Neural progenitor cell (in vitro differentiated cells): ENCODE data around the gene LEPR. TPM values are rescaled to one million over a fixed set of nuclear protein-coding genes. Genes with fewer than 3 reads are reported as not detected.

Experiments used
- DNase-seq: peaks from one replicate; pipeline ENCODE4 v3.0.0-alpha.2; 2016; ENCODE audit warnings: low spot score
- H2AFZ ChIP-seq: fragments of 200-600 bp; sonication (generic); replicated peaks from 2 replicates; pipeline ENCODE4 v1.6.1; 2016; ENCODE audit warnings: antibody characterized with exemption
- H3F3A ChIP-seq: fragments of 200-600 bp; sonication (generic); 2 replicates; pipeline ENCODE4 v1.6.1; 2016; ENCODE audit warnings: antibody characterized with exemption, low read depth
- H3K27ac ChIP-seq: fragments of 200-600 bp; sonication (generic); 2 replicates; pipeline ENCODE4 v1.5.1; 2016; ENCODE audit warnings: mild to moderate bottlenecking
- H3K27me3 ChIP-seq: fragments of 200-600 bp; sonication (generic); 2 replicates; pipeline ENCODE4 v1.6.1; 2016; ENCODE audit warnings: mild to moderate bottlenecking, moderate library complexity
- H3K36me3 ChIP-seq: fragments of 200-600 bp; sonication (generic); 2 replicates; pipeline ENCODE4 v1.5.1; 2016
- H3K4me1 ChIP-seq: fragments of 200-600 bp; sonication (generic); 2 replicates; pipeline ENCODE4 v1.6.1; 2016; ENCODE audit warnings: mixed run types
- H3K4me2 ChIP-seq: fragments of 200-600 bp; sonication (generic); 2 replicates; pipeline ENCODE4 v1.6.1; 2016
- H3K4me3 ChIP-seq: fragments of 200-600 bp; sonication (generic); 2 replicates; pipeline ENCODE4 v1.5.1; 2016
- H3K79me2 ChIP-seq: fragments of 200-600 bp; sonication (generic); 2 replicates; pipeline ENCODE4 v1.6.1; 2016; ENCODE audit warnings: low read depth
- H3K9ac ChIP-seq: fragments of 200-600 bp; sonication (generic); 2 replicates; pipeline ENCODE4 v1.6.1; 2016
- H3K9me3 ChIP-seq: fragments of 200-600 bp; sonication (generic); 2 replicates; pipeline ENCODE4 v1.5.1; 2016; ENCODE audit warnings: low read depth
- H4K20me1 ChIP-seq: fragments of 200-600 bp; sonication (generic); 2 replicates; pipeline ENCODE4 v1.6.1; 2016; ENCODE audit warnings: low read depth
- H3K27ac Mint-ChIP-seq: 3 replicates; pipeline ENCODE4 v1.8.0; 2021; ENCODE audit warnings: mixed read lengths
- H3K27me3 Mint-ChIP-seq: 2 replicates; pipeline ENCODE4 v1.8.0; 2022; ENCODE audit warnings: low read depth, mild to moderate bottlenecking, inconsistent platforms, moderate library complexity, mixed read lengths; ENCODE audit not compliant: insufficient read depth
- H3K36me3 Mint-ChIP-seq: 3 replicates; pipeline ENCODE4 v1.8.0; 2021; ENCODE audit warnings: mixed read lengths
- H3K4me1 Mint-ChIP-seq: 3 replicates; pipeline ENCODE4 v1.8.0; 2021; ENCODE audit warnings: mixed read lengths
- H3K4me3 Mint-ChIP-seq: 3 replicates; pipeline ENCODE4 v1.8.0; 2021; ENCODE audit warnings: mild to moderate bottlenecking, moderate library complexity, mixed read lengths
- H3K9me3 Mint-ChIP-seq: 3 replicates; pipeline ENCODE4 v1.8.0; 2020; ENCODE audit warnings: mixed read lengths
- CTCF ChIP-seq: fragments of 200-600 bp; sonication (generic); IDR thresholded peaks from 2 replicates; pipeline ENCODE4 v1.5.1; 2017; ENCODE audit warnings: antibody characterized with exemption, mild to moderate bottlenecking
- EZH2 ChIP-seq: fragments of 200-600 bp; sonication (generic); IDR thresholded peaks from 2 replicates; pipeline ENCODE4 v1.6.1; 2017; ENCODE audit warnings: antibody characterized with exemption, mild to moderate bottlenecking, moderate library complexity
- EZH2phosphoT487 ChIP-seq: fragments of 200-600 bp; sonication (generic); IDR thresholded peaks from 2 replicates; pipeline ENCODE4 v1.6.1; 2017; ENCODE audit warnings: antibody characterized with exemption
- total RNA-seq: library from RNA; depleted of rRNA; stranded (reverse); fragments of >200 nt; gene quantifications from 2 replicates; pipeline ENCODE4 v1.2.3, GENCODE V29; 2015; ENCODE audit warnings: low replicate concordance

Gene LEPR
- total RNA-seq, 1 donor from 2014 or later = 15.2 TPM

GRCh38 chr1:65423884-65424572 lies 3.6 kb downstream of the LEPR start:
- Mint-ChIP-seq H3K36me3 (peaks cover 19% of the 10 kb centered on the region), H3K9me3 (no peaks in the 10 kb centered on the region), H3K4me3 (no peak overlapping the region), H3K27ac (no peak overlapping the region), H3K27me3 (no peaks in the 10 kb centered on the region), H3K4me1 (peaks cover 12% of the 10 kb centered on the region)
- H3K4me1 ChIP-seq = peaks cover 35% of the 10 kb centered on the region
- peaks cover 40% of the 10 kb centered on the region for H3F3A ChIP-seq
- no peak overlapping the region for H3K4me2 ChIP-seq
- no peak overlapping the region for H3K9ac ChIP-seq
- no peaks in the 10 kb centered on the region for H3K36me3 ChIP-seq
- H3K4me3 ChIP-seq = no peak overlapping the region
- H3K27ac ChIP-seq = no peak overlapping the region
- no peaks in the 10 kb centered on the region for H3K27me3 ChIP-seq
- H4K20me1 ChIP-seq = peaks cover 17% of the 10 kb centered on the region
- TF ChIP-seq EZH2 (no peak), EZH2phosphoT487 (no peak), CTCF (no peak)
- no peak for DNase-seq
- no peak overlapping the region for H2AFZ ChIP-seq
- H3K9me3 ChIP-seq = no peaks in the 10 kb centered on the region
- peaks cover 47% of the 10 kb centered on the region for H3K79me2 ChIP-seq

GRCh38 chr1:65424573-65424889 lies 4.1 kb downstream of the LEPR start:
- Histone ChIP-seq H3K27me3 (no peaks in the 10 kb centered on the region), H3K9me3 (no peaks in the 10 kb centered on the region), H3F3A (peaks cover 40% of the 10 kb centered on the region), H3K27ac (no peak overlapping the region), H3K9ac (no peak overlapping the region), H2AFZ (no peak overlapping the region), H3K79me2 (peaks cover 47% of the 10 kb centered on the region), H3K4me1 (peaks cover 36% of the 10 kb centered on the region), H3K4me3 (no peak overlapping the region), H3K4me2 (no peak overlapping the region), H3K36me3 (no peaks in the 10 kb centered on the region), H4K20me1 (peaks cover 22% of the 10 kb centered on the region)
- Mint-ChIP-seq H3K9me3 (no peaks in the 10 kb centered on the region), H3K27ac (no peak overlapping the region), H3K4me3 (no peak overlapping the region), H3K27me3 (no peaks in the 10 kb centered on the region), H3K4me1 (peaks cover 11% of the 10 kb centered on the region), H3K36me3 (peaks cover 20% of the 10 kb centered on the region)
- TF ChIP-seq EZH2 (no peak), EZH2phosphoT487 (no peak), CTCF (no peak)
- DNase-seq = no peak

GRCh38 chr1:65425006-65425405 lies 4.5 kb downstream of the LEPR start:
- Mint-ChIP-seq H3K4me1 (peaks cover 6% of the 10 kb centered on the region), H3K9me3 (no peaks in the 10 kb centered on the region), H3K27ac (no peak overlapping the region), H3K36me3 (peaks cover 24% of the 10 kb centered on the region), H3K27me3 (no peaks in the 10 kb centered on the region), H3K4me3 (no peak overlapping the region)
- Histone ChIP-seq H3K27me3 (no peaks in the 10 kb centered on the region), H3K9me3 (no peaks in the 10 kb centered on the region), H3K36me3 (no peaks in the 10 kb centered on the region), H3K4me3 (no peak overlapping the region), H3K4me2 (no peak overlapping the region), H3F3A (peaks cover 40% of the 10 kb centered on the region), H3K27ac (peak overlapping the region; percentile 54), H3K79me2 (peaks cover 47% of the 10 kb centered on the region), H4K20me1 (peaks cover 26% of the 10 kb centered on the region), H3K9ac (no peak overlapping the region), H2AFZ (no peak overlapping the region), H3K4me1 (peaks cover 38% of the 10 kb centered on the region)
- TF ChIP-seq CTCF (no peak), EZH2phosphoT487 (no peak), EZH2 (no peak)
- DNase-seq = no peak
